HUES64 (cell line): ENCODE measurements around the gene PSMD9.

Source experiments
- H3K27ac ChIP-seq: 2 replicates; pipeline ENCODE4 v1.7.0; 2013; ENCODE audit warnings: low read depth, low read length, inconsistent platforms
- H3K27me3 ChIP-seq: 2 replicates; pipeline ENCODE4 v1.6.1; 2013; ENCODE audit warnings: mild to moderate bottlenecking, low read length; ENCODE audit not compliant: insufficient read depth
- H3K36me3 ChIP-seq: 2 replicates; pipeline ENCODE4 v1.6.1; 2013; ENCODE audit warnings: mild to moderate bottlenecking, low read length; ENCODE audit not compliant: insufficient read depth
- H3K4me1 ChIP-seq: 2 replicates; pipeline ENCODE4 v1.6.1; 2013; ENCODE audit warnings: mild to moderate bottlenecking, low read length, moderate library complexity; ENCODE audit not compliant: insufficient read depth
- H3K4me3 ChIP-seq: 2 replicates; pipeline ENCODE4 v1.5.1; 2013; ENCODE audit warnings: mild to moderate bottlenecking, low read length, moderate library complexity
- H3K9ac ChIP-seq: 2 replicates; pipeline ENCODE4 v1.6.1; 2013; ENCODE audit warnings: mild to moderate bottlenecking, low read depth, low read length
- H3K9me3 ChIP-seq: 2 replicates; pipeline ENCODE4 v1.6.1; 2013; ENCODE audit warnings: low read depth, low read length; ENCODE audit not compliant: insufficient read depth
- WGBS: fragments of 150-250, 120-280 bp; methylation state at CpG from one replicate; pipeline ENCODE4 v1.1.7; 2013; ENCODE audit warnings: missing lambda C conversion rate; 5-methylcytosine and 5-hydroxymethylcytosine counted together

PSMD9 gene

DNA sequence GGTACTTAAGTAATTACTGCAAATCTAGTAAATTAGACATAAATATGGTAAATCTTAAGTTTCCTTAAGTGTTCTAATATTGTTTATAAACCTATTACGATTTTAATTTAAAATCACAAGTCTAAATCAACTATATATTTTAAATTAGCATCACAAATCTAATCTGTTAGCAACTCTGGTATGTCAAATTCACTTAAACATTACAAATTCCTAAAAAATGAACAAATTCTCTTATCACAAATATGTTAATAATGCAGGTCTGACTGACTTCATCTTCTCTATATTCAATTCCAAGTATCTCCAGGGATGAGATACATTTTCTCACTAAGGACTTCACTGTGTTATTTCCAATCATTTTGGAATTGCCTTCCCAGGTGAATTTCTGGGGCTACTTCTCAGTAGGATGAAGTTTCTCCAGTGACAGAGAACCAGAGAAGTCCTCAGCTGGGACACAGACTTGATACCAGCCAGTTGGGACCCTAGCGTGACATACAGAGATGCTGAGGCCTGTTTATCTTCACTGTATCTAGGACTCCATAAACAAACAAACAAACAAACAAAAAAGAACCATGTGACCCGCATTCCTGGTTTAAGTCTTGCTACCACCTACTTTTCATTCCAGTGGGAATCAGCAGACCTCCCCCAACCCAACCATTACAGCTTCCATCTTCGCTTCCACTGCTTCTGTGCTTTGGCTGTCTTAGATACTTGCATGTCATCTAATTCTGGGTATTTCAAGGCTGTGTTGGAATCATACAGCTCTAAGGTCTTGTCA, 51.6 kb downstream of the PSMD9 start:
- Histone ChIP-seq H3K4me3 (no peak overlapping the region), H3K4me1 (peaks cover 4% of the 10 kb centered on the region; the same call in 1 of the 2 replicates), H3K27me3 (no peaks in the 10 kb centered on the region), H3K27ac (no peak overlapping the region), H3K9ac (no peak overlapping the region), H3K9me3 (no peaks in the 10 kb centered on the region), H3K36me3 (no peaks in the 10 kb centered on the region; the same call in 1 of the 2 replicates)
- 93% methylated on average over 4 of the region's 4 CpGs for WGBS

DNA sequence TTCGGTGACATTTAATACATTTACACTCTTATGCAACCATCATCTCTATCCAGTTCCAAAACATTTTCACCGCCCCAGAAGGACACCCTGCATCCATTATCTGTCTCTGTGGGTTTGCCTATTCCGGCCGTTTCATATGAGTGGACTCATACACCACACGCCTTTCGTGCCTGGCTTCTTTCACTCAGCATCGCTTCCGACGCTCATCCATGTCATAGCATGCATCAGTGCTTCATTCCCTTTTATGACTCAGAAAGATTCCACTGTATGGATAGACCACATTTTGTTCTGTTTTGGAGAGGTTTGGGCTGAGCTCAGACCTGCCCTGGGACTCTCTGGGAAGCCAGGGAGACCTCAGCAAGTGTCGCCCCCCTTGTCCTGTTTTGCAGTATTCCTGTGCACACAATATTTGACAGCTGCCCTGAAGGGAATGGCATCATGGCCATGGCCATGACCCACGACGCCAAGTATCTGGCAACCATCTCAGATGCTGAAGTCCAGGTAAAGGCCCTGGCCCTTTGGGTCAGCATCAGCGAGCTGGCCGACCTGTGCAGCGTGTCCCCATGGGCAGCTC, 53.6 kb downstream of the PSMD9 start:
- Histone ChIP-seq H3K9ac (no peak overlapping the region), H3K36me3 (no peaks in the 10 kb centered on the region; the same call in 1 of the 2 replicates)

DNA sequence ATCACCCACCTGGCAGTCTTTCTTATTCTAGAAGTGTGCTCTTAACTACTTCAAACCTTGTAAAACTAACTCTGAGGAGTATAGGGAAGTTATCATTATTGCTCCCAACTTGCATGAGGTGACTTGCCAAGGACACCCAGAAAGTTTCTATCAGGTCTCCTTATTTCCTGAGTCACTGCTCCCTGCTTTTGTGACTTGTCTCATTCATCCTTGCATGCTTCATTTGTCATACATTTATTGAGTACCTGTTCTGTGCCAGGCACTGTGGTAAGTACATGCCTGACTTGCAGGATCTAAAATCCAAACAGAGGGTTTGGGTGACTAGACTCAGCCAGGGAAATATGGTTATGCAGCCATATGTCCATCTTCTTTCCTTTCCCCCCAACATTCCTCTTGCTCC, 55.3 kb downstream of the PSMD9 start:
- Histone ChIP-seq H3K27me3 (no peaks in the 10 kb centered on the region), H3K4me1 (peaks cover 11% of the 10 kb centered on the region), H3K36me3 (no peaks in the 10 kb centered on the region), H3K9ac (no peak overlapping the region), H3K27ac (no peak overlapping the region), H3K4me3 (no peak overlapping the region), H3K9me3 (no peaks in the 10 kb centered on the region)

More for the DNA sequence above, 53.6 kb downstream of the PSMD9 start:
- WGBS = 95% methylated on average over 15 of the region's 15 CpGs
- Histone ChIP-seq H3K27ac (no peak overlapping the region), H3K27me3 (no peaks in the 10 kb centered on the region), H3K4me1 (peaks cover 4% of the 10 kb centered on the region; the same call in 1 of the 2 replicates), H3K4me3 (no peak overlapping the region), H3K9me3 (no peaks in the 10 kb centered on the region)

DNA sequence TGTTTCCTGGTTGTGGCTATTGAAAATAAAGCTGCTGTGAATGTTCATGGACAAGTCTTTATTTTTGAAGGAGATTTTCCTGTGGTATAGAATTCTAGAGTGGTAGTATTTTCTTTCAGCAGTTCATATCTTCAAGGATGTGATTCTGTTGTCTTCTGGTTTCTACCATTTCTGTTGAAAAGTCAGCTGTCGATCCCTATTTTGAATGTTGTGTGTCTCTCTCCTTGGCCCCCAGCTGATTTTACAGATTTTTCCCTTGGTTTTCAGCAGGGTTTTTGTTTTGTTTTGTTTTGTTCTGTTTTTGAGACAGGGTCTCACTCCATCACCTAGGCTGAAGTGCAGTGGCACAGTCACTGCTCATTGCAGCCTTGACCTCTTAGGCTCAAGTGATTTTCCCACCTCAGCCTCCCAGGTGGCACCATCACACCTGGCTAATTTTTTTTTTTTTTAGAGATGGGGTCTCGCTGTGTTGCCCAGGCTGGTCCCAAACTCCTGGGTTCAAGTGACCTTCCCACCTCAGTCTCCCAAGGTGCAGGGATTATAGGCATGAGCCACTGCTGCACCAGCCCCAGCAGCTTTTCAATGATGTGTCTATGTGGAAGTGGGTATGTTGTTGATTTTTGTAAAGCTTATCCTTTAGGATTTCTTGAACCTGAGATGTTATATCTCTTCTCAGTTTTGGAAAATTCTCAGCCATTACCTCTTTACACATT, 57.9 kb downstream of the PSMD9 start:
- Histone ChIP-seq H3K27ac (no peak overlapping the region), H3K9ac (no peak overlapping the region), H3K4me3 (no peak overlapping the region), H3K27me3 (no peaks in the 10 kb centered on the region), H3K4me1 (peaks cover 7% of the 10 kb centered on the region), H3K36me3 (no peaks in the 10 kb centered on the region), H3K9me3 (no peaks in the 10 kb centered on the region)
- WGBS = 96% methylated on average over 2 of the region's 2 CpGs

DNA sequence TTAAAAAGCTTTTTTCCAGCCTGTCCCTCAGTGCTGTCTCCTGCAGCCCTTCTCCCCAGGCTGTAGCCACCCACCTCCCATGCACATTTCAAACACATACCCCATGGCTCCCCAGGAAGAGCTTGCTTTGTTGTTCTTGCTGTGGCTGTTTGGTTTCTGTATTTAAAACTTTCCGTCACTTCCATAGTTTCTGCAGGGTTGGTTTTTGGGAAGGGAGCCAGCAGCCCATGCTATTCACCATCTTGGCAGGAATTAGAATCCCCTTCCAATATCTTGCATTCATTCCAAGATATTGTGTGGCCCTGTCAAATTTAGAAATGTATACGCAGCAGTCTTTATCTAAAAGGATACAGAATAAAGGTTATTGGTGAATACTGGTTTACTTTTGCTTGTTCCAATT, 59.4 kb downstream of the PSMD9 start:
- WGBS = no CpG with 5 or more reads among the region's 2 CpGs
- H3K27me3 ChIP-seq = no peaks in the 10 kb centered on the region
- H3K9me3 ChIP-seq = no peaks in the 10 kb centered on the region
- no peak overlapping the region for H3K4me3 ChIP-seq
- peaks cover 7% of the 10 kb centered on the region for H3K4me1 ChIP-seq
- H3K27ac ChIP-seq = no peak overlapping the region
- H3K9ac ChIP-seq = no peak overlapping the region
- no peaks in the 10 kb centered on the region for H3K36me3 ChIP-seq

DNA sequence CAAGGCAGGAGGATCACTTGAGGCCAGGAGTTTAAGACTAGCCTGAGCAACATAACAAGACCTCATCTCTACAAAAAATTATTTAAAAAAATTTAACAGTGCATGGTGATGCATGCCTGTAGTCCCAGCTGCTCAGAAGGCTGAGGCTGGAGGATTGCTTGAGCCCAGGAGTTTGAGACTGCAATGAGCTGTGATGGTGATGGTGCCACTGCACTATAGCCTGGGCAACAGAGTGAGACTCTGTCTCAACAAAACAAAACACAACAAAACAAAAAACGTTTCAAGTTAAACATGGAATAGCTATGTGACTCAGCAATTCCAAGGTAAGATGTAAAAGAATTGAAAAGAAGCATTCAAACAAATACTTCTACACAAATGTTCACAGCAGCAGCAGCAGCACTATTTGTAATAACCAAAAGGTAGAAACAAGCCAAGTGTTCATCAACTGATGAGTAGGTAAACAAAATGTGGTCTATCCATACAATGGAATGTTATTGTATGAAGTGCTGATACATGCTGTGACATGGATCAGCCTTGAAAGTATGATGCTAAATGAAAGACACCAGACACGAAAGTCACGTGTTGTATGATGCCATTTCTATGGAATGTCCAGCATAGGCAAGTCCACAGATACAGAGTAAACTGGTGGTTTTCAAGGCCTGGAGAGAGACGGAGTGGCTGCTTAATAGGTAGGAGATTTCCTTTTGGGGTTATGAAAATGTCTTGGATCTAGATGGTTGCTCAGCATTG, 61.2 kb downstream of the PSMD9 start:
- Histone ChIP-seq H3K4me3 (no peak overlapping the region), H3K4me1 (peaks cover 7% of the 10 kb centered on the region), H3K9ac (no peak overlapping the region), H3K9me3 (peaks cover 2% of the 10 kb centered on the region; the same call in 1 of the 2 replicates), H3K27ac (no peak overlapping the region), H3K36me3 (no peaks in the 10 kb centered on the region), H3K27me3 (no peaks in the 10 kb centered on the region)
- WGBS = 93% methylated on average over 3 of the region's 4 CpGs

DNA sequence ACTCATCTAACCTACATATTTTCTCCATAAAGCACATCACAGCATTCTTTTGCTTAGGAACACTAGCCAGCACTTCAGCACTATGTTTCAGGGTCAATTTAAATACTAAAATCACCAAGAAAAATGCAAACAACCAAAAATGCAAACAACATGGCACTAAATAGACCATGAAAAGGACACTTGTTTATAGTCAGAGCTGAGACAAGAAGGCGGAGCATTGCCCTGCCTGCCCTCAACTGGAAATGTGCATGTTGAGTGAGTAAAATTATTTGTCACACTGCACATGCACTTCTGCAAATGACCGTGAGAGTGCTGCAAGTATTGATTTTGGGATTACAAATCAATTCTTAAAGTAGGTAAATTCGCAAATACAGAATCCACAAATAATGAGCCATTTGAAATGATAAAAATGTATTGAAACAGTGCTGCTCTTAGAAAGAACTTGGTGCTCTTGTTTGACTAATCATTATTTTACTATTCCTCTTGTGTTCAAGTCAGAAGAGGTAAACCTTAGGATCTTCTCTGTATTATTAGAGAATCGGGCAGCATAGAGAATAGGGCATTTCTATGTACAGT, 64.6 kb downstream of the PSMD9 start:
- no peak overlapping the region for H3K4me3 ChIP-seq
- no peaks in the 10 kb centered on the region for H3K27me3 ChIP-seq
- no peak overlapping the region for H3K9ac ChIP-seq
- H3K4me1 ChIP-seq = peaks cover 7% of the 10 kb centered on the region
- no peaks in the 10 kb centered on the region for H3K36me3 ChIP-seq
- peaks cover 2% of the 10 kb centered on the region; the same call in 1 of the 2 replicates for H3K9me3 ChIP-seq
- no peak overlapping the region for H3K27ac ChIP-seq
- WGBS = 95% methylated on average over 3 of the region's 4 CpGs

DNA sequence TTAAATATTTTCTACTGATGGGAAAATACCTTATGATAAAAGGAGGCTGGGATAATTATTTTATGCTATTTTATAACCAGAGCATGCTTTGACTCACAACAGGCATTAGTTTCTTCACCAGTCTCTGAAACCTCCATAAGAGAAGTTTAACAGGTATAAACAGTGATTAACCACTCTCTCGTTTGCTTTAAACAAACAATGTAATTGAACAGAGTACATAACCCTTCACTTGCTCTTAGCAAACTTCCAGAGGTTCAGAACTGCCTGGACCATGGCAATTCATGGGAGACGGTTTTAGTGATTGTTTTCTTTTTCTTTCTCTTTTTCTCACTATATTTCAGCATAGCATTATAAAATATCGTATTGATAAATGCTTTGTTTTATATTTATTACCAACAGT, 65.1 kb downstream of the PSMD9 start:
- Histone ChIP-seq H3K27me3 (no peaks in the 10 kb centered on the region), H3K9me3 (peaks cover 2% of the 10 kb centered on the region; the same call in 1 of the 2 replicates), H3K27ac (no peak overlapping the region), H3K4me3 (no peak overlapping the region), H3K9ac (no peak overlapping the region), H3K36me3 (no peaks in the 10 kb centered on the region), H3K4me1 (peaks cover 10% of the 10 kb centered on the region)
- WGBS = 98% methylated on average over 2 of the region's 3 CpGs

DNA sequence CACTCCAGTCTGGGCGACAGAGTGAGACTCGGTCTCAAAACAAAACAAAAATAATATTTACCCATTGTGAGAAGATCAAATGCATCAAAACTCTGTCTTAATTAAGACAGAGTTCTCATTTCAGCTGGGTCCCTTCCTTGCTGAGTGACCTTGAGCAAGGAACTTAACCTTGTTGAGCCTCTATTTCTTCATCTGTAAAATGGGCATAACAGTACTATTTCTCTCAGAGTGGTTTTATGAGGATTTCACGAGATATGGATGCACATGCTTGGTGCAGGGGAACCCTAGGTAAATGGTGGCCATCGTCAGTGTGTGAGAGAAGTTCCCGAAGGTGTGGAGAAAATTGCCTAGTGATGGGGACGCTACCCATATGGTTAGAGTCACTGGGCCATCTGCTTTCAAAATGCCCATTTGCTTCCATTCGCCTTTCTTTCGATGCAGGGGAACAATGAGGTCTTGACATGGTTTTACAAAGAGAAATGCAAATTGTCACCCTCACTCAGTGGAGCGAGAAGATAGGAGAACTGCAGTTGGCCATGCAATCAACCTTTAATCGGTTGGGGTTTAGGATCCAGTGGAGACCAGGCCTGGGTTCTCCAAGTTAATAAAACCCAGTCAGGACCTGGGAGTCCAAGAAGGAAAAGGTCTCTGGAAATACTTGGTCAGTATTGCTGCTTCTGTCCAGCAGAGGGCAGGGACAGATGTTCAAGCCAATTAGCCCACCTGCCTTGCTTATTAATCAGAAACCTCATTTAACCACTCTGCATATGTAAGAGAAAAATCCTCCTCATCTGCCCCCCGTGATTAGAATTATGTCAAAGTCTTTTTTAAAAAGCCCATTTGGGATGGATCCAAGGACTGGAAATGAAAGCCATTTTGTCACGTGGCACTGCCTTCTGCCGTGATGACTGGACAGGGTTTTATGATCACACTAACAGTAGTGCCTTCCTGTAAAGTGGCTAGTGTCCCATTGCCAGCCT, 67.0 kb downstream of the PSMD9 start:
- no peak overlapping the region for H3K4me3 ChIP-seq
- H3K4me1 ChIP-seq = peaks cover 10% of the 10 kb centered on the region
- no peak overlapping the region for H3K27ac ChIP-seq
- peaks cover 2% of the 10 kb centered on the region; the same call in 1 of the 2 replicates for H3K9me3 ChIP-seq
- WGBS = 90% methylated on average over 13 of the region's 13 CpGs
- no peaks in the 10 kb centered on the region for H3K27me3 ChIP-seq
- H3K9ac ChIP-seq = no peak overlapping the region
- H3K36me3 ChIP-seq = no peaks in the 10 kb centered on the region
